Tibial nerve (tissue), 4 donors: Measurements from ENCODE around the gene ZNF593.

Experiments used
- EP300 ChIP-seq, 2 donors: sonication (generic); formaldehyde crosslinking; IDR thresholded peaks; one replicate each; pipeline ENCODE4 v1.6.1; 2017; ENCODE audit warnings: antibody characterized with exemption in 2 of 2, mild to moderate bottlenecking in 1 of 2
- POLR2A ChIP-seq, 2 donors: fragments of 450-650 bp; IDR thresholded peaks; one replicate each; pipeline ENCODE4 v1.6.1; 2017; ENCODE audit warnings: antibody characterized with exemption in 2 of 2, mild to moderate bottlenecking in 2 of 2, moderate library complexity in 2 of 2
- TF ChIP-seq, protein P1 (sequence below), 5 experiments: fragments of 200-600 bp in 3 of 5; fragments of 450-650 bp in 2 of 5; sonication (generic) in 3 of 5; IDR thresholded peaks; one replicate each; pipeline ENCODE4 v1.5.1; 2016 to 2019; ENCODE audit warnings: antibody characterized with exemption in 5 of 5, mild to moderate bottlenecking in 3 of 5, moderate library complexity in 2 of 5

DNA sequence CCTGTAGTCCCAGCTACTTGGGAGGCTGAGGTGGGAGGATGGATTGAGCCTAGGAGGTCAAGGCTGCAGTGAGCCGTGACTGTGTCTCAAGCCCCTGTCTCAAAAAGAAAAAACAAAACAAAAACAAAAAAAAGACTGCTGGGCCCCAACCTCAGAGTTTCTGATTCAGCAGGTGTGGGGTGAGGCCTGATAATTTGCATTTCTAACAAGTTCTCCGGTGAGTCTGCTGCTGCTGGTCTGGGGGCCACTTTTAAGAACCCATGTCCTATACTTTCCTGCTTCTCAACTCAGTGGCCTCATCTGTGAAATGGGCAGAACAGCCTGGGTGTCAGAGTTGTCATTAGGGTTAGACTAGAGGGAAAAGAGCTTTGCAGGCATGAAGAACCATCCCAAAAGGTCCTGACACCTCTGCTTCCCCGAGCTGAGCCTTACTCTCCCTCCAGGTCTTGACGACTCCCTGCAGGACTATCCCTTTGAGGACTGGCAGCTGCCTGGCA is 10.3 kb downstream of the ZNF593 start:
- no peak for TF ChIP-seq EP300 (IDR thresholded peaks at IDR 0.05)
- TF ChIP-seq, protein P1, sequence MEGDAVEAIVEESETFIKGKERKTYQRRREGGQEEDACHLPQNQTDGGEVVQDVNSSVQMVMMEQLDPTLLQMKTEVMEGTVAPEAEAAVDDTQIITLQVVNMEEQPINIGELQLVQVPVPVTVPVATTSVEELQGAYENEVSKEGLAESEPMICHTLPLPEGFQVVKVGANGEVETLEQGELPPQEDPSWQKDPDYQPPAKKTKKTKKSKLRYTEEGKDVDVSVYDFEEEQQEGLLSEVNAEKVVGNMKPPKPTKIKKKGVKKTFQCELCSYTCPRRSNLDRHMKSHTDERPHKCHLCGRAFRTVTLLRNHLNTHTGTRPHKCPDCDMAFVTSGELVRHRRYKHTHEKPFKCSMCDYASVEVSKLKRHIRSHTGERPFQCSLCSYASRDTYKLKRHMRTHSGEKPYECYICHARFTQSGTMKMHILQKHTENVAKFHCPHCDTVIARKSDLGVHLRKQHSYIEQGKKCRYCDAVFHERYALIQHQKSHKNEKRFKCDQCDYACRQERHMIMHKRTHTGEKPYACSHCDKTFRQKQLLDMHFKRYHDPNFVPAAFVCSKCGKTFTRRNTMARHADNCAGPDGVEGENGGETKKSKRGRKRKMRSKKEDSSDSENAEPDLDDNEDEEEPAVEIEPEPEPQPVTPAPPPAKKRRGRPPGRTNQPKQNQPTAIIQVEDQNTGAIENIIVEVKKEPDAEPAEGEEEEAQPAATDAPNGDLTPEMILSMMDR (IDR thresholded peaks at IDR 0.05) = no peak
- no peak for TF ChIP-seq POLR2A (IDR thresholded peaks at IDR 0.05)
